GM19043 (cell line): Measurements from ENCODE around the gene RNF115.
A peak's percentile ranks its signal among the peaks of the same experiment; 100 is the strongest.
"Not testable (repeated sequence)": the region's sequence is repeated elsewhere in the genome, so short reads cannot be mapped to it uniquely, and the experiment has no call there.

ENCODE experiments used
- ATAC-seq: cut with Tn5 transposase; IDR thresholded peaks from one replicate; pipeline ENCODE4 v1.9.1; 2021; ENCODE audit warnings: low read depth; ENCODE audit not compliant: unreplicated experiment

RNF115 gene

DNA sequence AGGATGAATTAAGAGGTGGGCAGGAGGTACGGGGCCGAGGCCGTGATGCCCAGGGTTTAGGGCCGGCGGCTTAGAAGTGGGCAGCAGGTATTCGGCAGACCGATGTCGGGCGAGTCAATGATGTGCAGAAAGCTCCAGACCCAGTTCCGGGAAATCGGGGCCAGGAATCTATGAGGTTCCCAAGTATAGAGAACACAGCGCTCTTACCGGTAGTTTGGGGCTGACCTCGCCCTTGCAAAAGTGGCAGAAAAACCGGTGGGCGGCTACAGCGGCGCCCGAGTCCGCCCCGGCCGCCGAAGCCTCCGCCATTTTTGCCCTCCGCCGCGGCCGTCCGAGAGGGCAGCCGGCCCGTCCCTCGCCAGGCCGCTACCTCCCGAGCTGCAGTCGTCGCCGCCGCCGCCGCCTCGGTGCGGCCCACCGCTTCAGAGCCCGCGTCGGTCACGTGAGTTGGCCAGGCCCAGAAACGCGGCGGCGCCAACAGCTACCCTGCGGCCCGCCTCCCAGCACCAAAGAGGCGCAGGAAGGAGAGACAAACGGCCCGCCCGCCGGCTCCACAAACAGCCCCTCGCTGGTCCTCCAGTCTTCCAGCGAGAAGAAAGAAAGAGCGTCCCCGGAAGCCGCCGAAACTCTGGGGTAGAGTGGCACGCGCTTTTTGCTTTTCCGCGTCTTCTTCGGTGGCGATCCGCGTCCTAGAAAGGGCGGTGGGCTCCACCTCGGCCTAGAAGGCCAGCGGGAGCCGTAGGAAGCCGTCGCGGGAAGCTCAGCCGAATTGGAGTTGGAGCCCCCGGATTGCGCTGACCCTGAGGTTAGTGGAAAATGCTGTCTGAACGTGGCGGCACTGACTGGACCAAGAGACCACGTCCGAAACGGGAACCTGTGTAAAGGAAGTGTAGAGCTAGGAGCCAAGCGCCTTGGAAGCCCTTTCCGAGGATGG lies at the start of gene RNF115, which contains the start of gene POLR3C:
Gene RNF115 (minus strand): TSS at position 531 of the 934 bp plus-strand sequence. CDS start 222 bp downstream, at position 309.
Gene POLR3C (plus strand): TSS at position 636 of the 934 bp plus-strand sequence. CDS start 1,577 bp downstream, outside the sequence.
- peak; percentile 86 for ATAC-seq

DNA sequence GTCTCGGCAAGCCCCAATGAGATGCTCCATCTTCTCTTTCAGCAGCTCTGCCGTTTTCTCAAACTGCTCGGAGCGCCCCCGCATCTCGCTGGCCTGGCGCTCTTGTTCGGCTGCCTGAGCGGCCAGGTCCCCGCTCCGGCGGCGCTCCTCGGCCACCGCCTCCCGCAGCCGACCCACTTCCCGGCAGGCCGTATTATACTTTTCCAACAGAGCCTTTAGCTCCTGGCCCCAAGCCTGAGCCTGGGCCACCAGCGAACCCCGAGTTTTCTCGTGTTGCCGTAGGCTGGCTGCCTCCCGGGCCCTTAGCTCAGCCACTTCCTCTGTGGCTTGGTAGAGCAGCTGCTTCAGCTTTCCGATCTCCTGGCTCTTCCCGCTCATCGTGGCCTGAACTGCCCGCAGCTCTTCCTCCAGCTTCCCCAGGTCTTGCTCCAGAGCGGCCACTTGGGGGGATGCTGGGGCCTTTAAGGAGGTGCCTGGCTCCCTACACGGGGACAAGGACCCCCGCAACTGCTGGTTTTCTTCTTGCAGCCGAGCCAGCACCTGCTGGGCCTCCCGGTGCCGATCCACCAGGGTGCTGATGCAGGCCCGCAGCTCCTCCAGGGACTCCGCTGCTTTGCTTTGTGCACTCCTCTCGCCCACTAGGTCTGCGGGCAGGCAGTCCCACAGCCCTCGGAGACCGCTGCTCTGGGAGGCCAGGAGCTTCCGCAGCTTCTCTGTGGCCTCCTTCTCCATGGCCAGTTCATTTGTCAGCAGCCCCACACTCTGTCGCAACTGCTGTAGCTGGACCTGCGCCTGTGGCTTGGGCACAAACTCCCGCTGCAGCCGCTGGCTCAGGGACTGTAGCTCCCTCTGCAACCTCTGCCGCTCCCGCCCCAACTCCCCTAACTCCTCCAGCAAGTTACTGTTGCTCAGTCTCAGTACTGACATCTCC lies 48.4 kb upstream of the RNF115 start:
- ATAC-seq, result no peak

DNA sequence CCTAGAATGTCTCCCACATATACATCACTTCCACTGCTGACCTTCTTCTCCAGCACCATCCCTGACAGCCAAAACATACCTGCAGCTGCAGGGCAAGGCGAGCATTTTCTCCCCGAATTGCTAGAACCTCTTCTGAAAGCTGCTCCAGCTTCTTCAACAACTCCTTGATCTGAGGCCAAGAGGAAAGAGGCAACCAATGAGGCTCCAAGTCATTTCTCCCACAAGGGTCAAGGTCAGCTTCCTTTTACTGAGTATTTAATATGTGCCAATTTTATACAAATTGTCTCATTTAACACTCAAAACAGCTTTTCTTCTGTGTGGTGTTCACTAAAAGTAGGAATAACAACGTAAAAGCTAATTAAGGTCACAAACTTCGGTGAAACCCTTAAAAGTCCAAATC lies 44.3 kb upstream of the RNF115 start:
- ATAC-seq, result no peak

DNA sequence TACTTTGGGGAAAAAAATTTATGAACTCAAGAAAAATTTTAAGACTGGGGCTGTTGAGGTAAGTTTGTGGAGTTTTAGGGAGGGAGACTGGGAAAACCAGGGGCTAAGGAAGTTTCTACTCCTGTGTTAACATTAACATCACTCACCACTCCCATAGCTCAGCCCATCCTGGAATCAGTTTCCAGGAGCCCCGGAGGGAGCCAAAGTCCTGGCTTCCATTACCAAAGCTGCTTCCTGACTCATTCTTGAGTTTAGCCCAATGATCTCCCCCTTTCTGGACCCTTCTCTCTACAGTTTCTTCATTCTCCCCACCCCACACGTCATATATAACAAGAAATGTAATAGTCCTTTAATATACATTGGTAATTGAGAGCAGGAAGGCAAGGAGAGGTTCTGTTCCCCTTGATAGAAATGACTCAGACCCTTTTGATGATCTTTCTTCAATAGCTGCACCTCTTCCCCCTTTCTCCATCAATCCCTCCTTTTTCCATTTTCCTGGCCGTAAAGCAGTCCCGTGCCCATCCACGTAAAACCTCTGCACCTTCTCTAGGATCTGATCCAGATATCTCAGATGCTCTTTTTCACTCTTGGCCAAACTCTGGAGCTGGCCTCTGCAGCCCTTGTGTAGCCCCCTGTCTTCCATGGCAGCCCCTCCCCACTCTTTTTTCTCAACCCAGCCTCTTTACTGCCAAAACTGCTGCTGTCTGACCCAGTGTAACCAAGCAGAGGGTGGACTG lies 39.6 kb upstream of the RNF115 start:
- ATAC-seq, result no peak

DNA sequence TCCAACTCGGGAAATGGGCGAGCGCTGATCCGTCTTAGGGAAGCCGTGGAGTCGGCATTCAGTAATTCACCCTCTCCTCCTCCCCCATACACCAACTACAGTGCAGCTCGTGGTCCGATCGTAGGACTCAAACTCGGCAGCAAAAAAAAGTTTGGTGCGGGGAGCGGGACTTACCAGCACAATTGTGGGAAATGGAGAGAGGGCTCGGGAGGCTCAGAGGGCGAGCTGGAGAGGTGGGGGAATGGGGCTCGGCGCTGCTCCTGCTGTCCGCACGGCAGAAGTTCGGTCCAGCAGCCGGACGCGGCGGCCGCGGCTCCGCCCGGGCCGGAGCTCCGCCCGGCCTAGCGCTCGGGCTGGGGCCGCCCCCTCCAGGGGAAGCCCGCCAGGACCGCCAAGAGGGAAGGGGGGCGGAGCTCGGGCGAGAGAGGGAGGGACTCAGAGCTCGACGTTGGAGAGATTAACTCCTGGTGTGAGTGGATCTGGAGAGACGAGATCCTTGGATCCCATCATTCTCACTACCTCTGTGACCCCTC lies 35.7 kb upstream of the RNF115 start:
- peak; percentile 70 for ATAC-seq

DNA sequence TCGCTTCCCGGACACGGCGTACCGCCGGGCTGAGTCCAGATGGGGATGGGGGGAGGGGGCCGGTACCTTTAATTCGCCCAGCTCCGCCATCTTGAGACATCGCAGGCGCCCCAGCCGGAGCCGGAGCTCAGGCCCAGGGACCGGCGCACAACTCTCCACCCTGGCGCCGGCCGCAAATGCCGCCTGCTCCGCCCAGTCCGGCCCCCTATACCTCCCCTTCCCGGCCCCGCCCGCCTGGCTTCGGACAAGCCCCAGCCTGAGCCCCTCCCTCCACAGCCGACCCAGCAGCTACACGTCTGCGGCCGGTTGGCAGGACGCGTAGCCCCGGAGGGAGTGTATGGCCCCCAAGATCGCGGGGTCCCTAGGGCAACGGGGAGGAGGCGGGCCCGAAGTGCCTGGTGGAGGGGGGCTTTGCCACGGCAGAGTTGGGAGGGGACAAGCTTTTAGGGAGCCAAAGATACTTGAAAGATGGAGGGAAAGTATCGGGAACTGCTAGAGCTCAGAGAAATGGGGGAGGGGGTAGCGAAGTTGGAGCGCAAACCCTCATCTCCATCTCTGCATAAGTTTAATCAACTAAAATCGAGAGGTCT lies 35.1 kb upstream of the RNF115 start, which contains the start of gene PIAS3:
Gene PIAS3 (minus strand): TSS at position 181 of the 590 bp plus-strand sequence. CDS start 91 bp downstream, at position 90.
- ATAC-seq, result peak; percentile 81

DNA sequence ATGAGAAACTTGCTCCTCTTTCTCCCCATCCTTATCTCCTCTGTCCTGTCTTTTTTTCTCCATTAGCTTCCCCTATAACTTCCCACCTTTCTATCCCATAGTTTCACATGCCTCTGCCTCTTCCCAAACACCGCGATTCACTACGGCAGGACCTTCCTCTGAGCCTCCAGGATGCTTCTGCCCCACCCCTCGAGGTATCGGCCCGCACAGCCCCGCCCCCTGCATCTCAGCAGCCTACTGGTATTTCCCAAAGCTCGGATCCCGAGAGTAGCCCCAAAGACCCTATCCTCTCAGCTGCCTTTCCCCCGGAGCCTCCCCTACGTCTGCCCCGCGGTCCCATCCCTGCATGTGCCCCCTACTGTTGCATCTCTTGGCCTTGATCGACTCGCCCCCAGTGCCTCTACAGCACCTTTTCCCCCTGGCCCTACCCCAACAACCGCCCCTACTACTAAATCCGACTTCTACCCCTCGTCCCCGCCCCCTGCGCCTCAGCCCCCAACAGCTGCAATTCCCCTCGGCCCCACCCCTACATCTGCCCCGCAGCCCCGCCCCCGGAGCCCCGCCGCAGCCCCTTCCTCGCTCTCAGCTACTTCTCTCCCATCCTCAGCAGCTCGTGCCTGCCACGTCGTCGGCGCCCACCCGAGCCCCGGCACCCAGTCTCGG lies 34.5 kb upstream of the RNF115 start:
- ATAC-seq, result no peak

DNA sequence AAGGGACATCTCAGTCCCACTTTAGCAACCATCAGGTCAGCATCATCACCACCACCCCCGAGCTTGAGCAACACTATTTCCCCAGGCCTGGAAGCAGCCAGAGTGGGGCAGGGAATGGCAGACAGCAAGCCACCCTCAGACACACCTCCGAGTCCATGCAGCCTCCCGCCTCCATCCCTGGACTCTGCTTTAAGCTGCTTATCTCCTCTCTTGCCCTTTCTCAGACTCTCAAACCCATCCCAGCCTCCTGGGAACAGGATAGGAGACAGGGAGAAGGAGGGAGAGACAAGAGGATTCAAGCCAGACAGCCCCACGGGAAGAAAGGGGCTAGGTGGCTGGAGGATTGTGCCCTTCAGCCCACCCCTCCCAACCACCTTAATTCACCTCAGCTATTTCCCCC lies 33.3 kb upstream of the RNF115 start:
- no peak for ATAC-seq

DNA sequence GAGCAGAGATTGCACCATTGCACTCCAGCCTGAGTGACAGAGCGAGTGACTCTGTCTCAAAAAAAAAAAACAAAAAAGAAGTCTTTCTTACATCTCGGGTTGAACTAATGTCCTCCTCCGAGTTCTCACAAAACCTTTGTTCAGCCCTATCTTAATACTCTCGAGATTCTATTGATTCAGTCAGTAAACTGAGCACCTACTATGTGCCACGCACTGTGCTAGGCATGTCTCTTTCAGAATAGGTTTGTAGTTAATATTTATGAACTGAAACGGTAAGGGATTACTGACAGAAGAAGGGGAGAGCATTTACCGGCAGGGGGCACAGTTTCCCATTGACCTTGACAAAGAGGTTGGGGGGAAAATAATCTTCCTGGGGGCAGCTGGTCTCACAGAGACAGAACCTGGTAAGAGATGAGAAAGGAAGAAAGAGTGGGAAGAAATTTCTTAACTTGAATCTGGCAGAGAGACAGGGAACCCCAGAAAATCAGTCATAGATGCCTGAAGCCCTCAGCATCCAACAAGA lies 31.6 kb upstream of the RNF115 start:
- no peak for ATAC-seq

DNA sequence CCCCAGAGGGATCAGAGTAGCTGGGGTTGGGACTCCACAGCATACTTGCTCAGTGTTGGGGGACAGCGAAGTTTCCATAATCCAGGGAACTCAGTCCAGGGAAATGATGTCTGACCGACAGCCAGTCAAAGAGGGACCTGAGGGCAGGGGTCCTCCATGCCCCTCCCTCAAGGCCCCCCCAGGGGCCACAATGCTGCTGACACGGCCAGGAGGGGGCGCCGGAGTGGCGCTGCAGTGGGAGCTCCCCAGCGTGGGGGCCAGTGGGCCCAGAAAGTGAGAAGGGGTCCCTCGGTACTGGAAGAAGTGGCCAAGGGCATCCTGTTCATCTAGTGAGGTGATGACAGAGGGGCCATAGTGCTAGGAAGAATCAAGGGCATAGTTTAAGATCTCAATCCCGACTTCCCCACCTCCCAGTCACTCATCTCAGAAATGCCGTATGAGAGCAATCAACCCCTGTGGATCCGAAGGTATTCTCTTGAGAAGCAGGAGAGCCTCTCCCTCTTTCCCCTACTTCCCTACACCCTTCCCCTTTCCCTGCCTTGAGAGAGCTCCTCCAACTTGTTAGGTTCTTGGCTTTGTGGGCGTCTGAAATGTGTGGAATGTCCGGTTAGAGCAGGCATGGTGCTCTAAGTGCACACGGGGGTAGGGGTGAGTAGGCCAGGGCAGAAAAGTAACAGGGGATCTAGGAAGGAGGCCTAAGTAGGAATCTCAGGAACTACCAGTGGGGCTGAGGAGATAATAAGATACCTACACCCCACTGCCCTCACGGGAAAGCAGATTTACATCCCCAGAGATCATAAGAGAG lies 25.7 kb upstream of the RNF115 start:
- no peak for ATAC-seq

DNA sequence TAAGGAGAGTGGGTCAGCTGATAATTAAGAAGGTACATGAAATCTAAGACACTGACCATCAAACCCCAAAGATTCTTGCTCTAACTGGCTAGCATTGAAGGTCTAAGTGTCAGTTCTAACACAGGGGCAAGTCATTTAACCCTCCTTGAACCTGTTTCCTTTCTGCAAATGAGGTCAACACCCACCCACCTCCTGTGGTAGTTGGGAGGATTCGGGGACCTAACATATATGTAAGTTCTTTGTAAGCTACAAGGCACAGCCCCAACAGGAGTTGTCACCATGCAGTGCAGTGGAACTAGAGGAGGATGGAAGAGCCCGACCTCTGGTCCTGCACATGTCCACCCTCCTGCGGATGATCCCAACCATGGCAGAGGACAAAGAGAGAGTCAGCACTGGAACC lies 23.9 kb upstream of the RNF115 start:
- ATAC-seq, result no peak

DNA sequence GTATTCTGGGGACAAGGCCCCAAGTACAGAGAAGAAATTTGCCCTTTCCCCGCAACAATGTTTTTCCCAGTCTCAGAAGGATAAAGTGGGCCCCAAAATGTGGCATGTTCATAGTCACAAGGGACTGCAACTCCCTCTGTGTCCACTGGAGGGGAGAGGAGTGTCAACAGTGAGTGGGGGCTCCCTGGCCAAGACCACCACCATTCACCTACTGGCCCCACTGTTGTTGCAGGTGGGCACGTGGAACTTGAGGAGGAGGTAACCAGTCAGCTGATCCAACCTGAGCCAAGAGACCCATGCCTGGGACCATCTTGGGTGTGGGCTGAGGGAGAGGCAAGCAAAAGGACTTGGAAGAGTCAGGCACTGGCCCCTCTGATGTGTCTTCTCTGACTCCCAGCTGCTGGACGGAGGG lies 22.3 kb upstream of the RNF115 start:
- ATAC-seq, result no peak

DNA sequence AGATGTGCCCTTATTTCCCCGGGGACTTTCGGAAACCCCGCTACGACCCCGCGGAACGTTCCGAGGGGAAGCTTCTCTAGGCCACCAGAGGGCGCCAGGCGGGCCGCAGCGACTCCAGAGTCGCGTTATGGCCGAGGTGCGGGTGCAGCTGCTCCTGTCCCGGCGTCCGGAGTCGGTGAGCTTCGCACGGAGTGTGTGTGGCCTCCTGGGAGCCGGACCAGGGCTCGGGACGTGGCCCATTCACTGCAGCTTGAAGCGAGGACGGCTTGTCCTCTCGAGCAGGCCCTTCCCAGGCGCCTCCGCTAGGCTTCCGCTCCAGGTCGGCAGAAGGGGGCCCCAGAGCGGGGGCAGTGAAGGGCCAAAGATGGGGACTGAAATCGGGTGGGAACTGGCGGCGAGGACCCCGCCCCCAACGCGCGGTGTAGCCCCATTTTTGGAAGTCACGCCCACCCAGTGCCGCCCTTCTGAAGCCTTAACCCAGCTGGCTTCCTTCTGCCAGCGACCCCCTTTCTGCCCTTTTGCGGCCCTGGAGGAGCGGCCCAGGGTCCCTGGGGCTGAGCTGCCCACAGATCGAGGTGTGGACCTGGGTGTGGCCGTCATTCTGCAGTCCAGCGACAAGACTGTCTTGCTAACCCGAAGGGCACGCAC lies 21.7 kb upstream of the RNF115 start, which contains the start of gene NUDT17:
Gene NUDT17 (plus strand): TSS at position 117 of the 648 bp plus-strand sequence. CDS start 11 bp downstream, at position 128.
- ATAC-seq, result peak; percentile 48

DNA sequence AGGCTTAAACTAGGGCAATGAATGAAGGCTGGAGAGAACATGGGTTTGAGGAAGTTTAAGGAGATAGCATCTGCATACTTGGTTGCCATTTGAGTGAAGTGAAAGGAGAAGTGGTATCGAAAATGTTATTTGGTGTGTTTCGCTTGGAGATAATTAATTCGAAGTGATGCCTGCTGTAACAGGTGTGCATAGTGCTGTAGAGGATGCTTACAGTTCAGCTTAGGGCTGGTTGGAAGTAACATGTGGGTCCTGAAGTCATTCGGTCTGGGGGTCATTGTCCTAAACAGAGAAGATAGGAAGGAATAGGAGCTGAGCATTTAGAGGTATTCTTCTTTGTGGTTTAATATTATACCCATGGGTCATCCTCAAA lies 21.2 kb upstream of the RNF115 start:
- ATAC-seq, result peak; percentile 75

DNA sequence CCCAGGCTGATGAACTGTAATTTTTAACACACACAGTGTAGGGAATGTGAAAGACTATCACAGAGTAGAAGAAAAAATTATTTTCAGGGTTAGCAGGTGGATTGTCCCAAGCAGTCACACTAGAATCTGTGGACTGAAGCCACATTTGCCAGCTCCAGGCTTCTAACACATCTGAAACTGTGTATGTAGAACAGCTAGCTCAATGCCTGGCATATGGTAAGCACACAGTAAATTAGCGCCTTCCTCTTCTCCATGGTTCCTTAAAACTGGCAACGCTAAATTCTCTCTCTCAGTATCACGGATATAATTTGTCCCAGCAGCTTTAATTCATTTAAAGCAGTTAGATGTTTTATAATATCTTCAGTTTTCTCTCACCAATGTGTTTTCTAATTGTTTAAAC lies 19.1 kb upstream of the RNF115 start:
- no peak for ATAC-seq

DNA sequence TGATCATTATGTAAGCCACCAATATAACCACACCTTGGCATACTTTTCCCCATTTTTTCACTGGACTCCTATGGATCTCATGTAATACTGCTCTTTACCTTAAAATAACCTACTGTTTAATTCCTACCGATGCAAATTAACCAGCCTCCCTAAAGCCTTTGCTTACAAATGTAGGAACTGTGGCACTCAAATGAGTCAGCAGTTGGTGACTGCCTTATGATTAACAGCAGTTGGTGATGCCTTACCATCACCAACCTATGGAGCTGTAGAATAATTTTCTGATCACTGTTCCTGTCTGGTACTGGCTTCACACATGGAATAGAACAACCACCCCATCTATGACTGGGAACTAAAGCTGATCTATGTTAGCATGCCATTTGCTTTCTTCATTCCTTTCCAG lies 13.8 kb upstream of the RNF115 start:
- ATAC-seq, result no peak

DNA sequence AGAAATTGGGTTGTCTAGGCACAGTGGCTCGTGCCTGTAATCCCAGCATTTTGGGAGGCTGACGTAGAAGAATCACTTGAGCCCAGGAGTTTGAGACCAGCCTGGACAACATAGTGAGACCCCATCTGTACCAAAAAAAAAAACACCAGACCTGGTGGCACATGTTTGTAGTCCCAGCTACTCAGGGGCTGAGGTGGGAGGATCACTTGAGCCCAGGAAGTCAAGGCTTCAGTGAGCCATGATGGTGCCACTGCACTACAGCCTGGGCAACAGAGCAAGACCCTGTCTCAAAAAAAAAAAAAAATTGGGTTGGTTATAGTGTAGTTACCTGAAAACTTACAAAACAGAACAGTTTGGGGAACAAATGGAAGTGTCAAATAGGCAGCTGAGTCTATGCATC lies 6.9 kb upstream of the RNF115 start:
- not testable (repeated sequence) for ATAC-seq
